GM18907 (cell line): ENCODE measurements around the gene ATP9B.

Experiments used
- ATAC-seq: cut with Tn5 transposase; IDR thresholded peaks from one replicate; pipeline ENCODE4 v1.9.1; 2021; ENCODE audit warnings: mild to moderate bottlenecking, moderate library complexity; ENCODE audit not compliant: unreplicated experiment

ATP9B gene

DNA sequence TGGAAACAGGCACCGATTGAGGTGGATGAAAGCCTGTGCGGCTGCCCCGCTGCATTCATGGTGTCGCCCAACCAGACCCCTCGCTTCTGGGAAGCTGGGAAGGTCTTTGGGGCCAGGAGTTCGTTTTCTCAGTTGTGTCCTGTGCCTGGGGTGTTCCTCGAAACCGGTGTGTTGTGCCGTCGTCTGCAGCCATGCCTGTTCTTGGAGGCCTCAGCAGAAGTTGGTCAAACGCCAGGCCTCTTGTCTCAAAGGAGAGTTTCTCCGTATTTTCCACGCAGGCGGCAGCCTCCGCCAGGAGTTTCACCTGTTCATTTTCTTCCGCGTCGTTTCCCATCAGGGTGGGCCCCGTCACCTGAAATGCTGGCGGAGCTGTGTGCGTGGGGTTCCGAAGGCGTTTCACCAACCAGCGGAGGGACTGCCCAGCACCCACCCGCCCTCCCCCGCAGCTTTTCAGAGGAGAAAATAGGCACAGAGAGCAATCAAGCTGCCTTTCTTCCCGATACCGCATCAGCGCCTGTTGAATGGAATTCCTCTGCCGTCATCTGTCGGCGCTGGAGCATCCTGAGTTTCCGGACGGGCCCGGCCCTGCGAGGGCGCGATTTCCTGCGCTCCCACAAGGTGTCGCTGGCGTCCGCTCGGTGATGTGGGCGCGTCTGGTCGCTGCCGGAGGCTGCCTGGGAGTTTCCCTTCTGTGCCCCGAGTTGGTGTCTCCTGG is 309.5 kb downstream of the ATP9B start:
- ATAC-seq, result peak; percentile 61

DNA sequence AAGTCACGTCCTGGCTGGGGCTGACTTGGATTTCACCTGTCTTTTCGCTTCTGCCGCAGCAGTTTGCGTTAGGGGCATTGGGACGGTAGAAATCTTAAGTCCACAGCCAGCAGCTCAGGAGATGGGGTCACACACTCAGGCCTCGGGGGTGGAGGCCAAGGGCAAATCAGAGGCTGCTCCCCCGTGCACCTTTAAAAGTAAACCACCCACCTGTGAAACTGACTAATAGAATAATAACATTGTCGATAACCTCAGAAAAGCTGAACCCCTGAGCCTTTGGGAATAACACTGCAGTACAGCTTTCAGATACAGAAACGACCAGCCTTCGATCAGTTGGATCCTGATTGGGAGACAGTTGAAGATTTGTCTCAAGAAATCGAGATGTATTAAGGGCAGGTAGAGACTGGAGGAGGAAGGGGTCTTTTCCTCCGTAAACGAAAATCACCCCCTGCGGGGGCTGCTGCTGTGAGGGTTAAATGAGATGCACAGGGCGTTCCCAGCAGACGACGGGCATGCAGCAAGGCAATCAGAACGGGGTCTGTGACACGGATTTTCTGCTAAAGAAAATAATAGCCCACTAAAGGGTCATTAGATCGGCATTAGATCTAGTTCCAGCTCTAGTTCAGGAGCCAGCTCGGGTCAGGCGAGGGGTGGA is 310.2 kb downstream of the ATP9B start:
- ATAC-seq, result no peak

- ATAC-seq, result no peak
Observed at GRCh38 chr18:79379931-79380815, 311.0 kb downstream of the ATP9B start.

GRCh38 chr18:79380816-79381806 is 311.9 kb downstream of the ATP9B start:
- no peak for ATAC-seq

- no peak for ATAC-seq
Observed at GRCh38 chr18:79381811-79382311, 312.7 kb downstream of the ATP9B start.

DNA sequence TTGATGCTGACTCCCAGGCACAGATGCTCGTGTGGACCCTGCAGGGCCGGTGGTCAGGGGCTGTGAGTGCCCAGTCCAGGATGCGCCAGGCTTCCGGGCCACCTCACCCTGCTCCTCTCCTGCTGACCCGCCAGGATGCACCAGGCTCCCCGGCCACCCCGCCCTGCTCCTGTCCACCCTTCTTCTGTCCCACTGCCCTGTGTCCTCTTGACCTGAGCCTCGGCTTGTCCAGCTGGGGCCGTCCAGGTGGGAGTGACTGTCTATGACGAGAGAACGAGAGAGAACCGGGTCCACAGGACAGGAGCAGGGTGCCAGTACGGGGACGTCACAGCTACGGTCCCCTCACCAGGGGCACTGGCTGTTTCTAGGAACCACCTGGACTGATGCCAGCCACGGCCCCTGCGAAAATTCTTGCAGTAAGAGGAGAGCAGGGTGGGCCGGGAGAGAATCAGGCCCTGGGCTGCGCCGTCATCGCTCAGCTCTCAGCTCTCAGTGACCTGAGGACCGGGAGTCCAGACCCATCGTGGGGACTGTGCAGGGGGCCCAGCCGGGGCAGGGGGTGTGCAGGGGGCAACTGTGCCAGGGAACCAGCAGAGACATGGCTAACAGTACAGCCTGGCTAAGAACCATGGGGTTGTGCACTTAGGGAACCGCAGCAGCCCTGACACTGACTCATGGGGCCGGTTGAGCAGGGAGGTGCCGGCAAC is 313.6 kb downstream of the ATP9B start:
- ATAC-seq, result no peak

GRCh38 chr18:79383388-79384056 is 314.3 kb downstream of the ATP9B start:
- no peak for ATAC-seq

DNA sequence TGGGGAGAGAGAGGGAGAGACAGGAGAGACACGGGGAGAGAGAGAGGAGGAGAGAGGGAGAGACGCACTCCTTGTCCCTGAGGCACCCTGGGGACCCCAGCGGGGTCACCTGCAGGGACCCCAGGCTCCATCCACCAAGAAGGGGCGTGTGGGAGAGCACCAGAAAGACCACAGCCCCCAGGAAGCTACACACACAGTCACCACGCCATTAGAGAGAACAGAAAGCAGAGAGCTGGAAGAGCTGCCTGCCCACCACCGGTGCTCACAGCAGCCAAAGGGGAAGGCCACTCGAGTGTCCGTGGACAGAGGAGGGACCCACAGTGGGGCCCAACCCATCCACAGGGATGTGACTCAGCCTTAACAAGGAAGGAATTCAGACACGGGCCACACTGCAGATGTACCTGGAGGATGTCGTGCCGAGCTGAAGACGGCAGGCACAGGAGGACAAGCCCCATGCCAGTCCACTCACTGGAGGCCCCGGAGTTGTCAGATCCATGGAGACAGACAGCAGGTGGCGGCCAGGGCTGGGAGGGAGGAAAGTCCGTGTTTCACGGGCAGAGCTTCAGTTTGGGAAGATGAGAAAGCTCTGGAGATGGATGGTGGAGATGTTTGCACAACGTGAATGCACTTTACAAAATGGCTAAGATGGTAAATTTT is 315.1 kb downstream of the ATP9B start:
- no peak for ATAC-seq

DNA sequence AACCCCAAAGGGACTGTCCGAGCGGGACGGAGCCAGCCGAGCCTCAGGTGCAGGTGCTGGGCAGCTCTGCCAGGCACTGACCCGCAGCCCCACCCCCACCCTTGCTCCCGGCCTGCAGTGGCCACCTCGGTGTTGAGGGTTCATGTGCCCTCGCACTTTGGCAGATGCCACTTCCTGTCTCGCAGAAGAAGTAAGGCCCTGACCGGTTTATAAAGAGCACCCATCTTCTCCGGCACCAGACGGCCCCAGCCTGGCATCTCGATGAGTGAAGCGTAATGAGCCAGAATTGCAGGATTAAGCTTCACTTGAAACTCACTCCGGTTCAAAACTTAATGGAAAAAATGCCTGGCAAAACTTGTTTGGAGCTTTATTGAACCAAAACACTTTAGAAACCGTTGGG is 315.6 kb downstream of the ATP9B start:
- ATAC-seq, result no peak

GRCh38 chr18:79385326-79385707 is 316.1 kb downstream of the ATP9B start:
- ATAC-seq, result no peak

DNA sequence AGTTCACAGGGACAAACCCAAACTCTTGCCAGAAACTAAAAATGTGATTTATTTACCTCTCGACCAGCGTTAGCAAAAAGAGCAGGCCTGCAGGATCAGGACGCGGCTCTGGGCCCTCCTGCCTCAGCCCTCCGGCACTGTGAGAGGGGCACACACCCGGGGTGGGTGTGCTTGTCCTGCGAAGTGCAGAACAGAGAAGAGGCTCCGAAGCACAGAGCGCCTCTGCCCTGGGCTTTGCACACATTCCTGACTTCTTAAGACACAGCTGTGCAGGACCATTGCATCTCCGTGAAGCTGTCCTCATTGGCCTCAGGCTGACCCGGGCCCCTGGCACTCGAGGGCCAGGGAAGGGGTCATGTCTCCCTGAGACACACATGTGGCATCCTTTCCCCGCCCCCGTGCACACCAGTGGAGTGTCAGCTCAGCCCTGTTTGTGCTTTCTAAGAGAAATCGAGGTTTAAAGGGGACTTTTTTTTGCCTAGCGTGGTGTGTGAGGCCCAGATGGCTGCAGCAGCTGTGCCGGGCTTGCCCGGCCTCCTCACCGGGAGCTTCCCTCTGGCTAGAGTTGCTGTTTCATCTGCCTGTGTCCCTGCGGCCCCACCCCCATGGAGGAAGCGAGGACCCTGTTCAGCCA is 316.6 kb downstream of the ATP9B start:
- ATAC-seq, result no peak

GRCh38 chr18:79386547-79386946 is 317.4 kb downstream of the ATP9B start:
- no peak for ATAC-seq

DNA sequence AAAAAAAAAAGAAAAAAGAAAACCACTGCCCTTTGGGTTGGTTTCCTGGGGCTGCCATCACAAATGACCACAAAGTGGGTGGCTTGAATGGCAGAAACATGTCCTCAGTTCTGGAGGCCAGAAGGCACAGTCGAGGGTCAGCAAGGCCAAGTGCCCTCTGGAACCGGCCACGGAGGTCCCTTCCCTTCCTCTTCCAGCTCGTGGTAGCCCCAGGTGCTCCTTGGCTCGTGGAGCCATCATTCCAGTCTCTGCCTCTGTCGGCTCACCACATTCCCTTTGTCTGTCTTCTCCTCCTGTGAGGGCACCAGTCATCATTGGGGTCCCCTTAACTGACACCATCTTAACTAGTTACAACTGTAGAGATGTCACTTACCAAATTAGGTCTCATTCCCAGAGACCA is 318.0 kb downstream of the ATP9B start:
- ATAC-seq, result no peak

DNA sequence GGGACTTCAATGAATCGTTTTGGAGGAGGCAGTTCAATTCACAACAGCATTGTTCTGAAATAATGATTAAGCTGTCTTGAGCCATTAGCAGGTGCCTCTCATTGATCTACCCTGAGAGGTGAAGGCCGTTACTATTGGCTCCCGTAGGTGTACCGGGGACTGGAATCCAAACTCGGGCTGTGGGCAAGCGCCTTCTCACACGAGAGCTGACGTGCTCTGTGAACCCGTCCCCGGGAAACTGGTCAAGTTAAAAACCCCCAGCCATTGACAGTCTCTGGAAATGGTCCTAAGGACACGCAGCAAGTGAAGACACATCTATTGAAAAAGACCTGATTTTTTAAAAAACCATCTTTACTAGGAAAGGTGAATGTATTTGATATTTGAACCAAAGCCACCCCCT is 318.4 kb downstream of the ATP9B start:
- no peak for ATAC-seq

DNA sequence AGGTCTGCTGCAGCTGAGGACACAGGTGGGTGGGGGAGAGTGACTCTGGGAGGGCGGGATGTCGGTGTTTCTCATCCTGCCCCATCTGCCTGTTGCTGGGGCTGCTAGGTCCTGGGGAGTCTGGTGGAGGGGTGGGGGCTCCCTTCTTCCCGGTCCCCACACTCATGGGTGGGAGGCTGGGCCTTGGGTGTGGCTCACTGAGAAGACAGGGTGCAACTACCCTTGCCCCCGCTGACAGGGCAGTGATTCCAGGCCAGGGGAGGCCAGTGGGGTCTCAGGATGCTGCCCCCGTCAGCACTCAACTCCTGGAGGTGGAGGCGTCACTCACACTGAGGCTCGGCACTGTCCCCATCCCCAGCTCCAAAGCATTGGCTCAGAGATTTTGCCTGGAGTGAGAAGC is 318.8 kb downstream of the ATP9B start:
- ATAC-seq, result no peak

DNA sequence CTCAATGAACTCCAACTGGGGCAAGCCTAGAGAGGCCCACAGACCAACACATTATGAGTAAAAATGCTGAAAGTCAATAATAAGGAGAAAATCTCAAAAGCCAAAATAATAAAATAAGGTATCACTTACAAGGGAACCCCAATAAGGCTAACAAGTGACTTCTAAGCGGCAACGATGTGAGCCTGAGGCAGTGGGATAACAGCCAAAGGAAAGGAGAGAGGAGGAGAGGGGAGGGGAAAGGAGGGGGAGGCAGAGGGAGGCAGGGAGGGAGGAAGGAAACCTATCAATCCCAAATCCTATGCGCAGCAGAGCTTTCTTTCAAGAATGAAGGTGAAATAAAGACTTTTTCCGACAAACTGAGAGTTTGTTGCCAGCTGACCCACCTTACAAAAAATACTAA is 320.5 kb downstream of the ATP9B start:
- ATAC-seq, result no peak

DNA sequence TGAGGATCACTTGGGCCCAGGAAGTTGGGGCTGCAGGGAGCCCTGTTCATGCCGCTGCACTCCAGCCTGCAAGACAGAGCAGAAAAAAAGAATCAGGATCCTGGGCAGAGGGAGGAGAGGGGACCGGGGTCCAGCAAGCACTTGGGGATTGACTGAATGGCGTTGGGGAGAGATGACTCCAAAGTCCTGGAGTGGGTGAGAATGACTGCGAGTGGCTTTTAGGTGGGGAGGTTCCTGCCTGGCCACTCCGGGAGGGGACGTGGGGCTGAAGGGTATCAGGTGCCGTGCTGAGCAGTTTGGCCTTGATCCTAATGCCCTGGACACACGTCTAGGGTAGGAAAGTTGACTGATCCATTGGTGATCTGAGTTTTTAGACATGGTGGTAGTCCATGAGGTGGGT is 323.0 kb downstream of the ATP9B start:
- no peak for ATAC-seq

DNA sequence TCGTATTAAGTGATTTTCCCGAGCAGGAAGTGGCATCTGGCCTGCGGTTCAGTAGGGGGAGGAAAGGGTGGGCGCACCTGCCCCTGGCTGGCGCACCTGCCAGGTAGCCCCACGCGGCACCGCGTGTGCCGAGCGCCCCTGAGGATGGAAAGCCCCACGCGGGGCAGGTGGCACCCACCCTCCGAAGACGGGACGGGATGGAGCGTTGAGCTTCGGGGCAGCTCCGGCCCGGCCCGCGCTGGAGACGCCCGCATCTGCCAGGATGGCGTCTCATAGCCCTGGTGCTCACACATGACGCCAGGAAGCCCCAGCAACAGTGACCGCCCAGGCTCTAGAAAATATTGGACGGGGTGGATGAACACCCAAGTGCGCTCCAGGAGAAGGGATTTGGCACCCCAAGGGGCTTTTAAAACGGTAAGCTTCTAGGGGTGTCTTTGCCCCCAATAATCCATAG is 324.0 kb downstream of the ATP9B start:
- no peak for ATAC-seq
